Measurements from ENCODE around the gene NTF3. TPM values are rescaled to one million over a fixed set of nuclear protein-coding genes. Genes with fewer than 3 reads are reported as not detected.
A peak's percentile ranks its signal among the peaks of the same experiment; 100 is the strongest.

NTF3 gene
- total RNA-seq, 1 donor from 2014 or later: 1.2 TPM

GRCh38 chr12:5521456-5522325 is 89.8 kb downstream of the NTF3 start:
- Histone ChIP-seq H3K27me3 (ENCODE audit: low read depth) (no peaks in the 10 kb centered on the region), H3K27ac (no peak overlapping the region), H3K4me3 (no peak overlapping the region), H3K9me3 (no peaks in the 10 kb centered on the region), H3K4me1 (no peaks in the 10 kb centered on the region), H3K36me3 (no peaks in the 10 kb centered on the region)
- intact Hi-C loops (cut with DNase I): no loop called here
- no peak for TF ChIP-seq CTCF (IDR thresholded peaks at IDR 0.05)
- ATAC-seq: no peak
- no peak for DNase-seq

GRCh38 chr12:5522432-5523335 is 90.8 kb downstream of the NTF3 start:
- Histone ChIP-seq H3K27ac (no peak overlapping the region), H3K4me1 (no peaks in the 10 kb centered on the region), H3K27me3 (ENCODE audit: low read depth) (no peaks in the 10 kb centered on the region), H3K4me3 (no peak overlapping the region), H3K36me3 (no peaks in the 10 kb centered on the region), H3K9me3 (no peaks in the 10 kb centered on the region)
- TF ChIP-seq CTCF (IDR thresholded peaks at IDR 0.05): no peak
- intact Hi-C loops (cut with DNase I): no loop called here
- ATAC-seq: peak; percentile 9 to 29
- DNase-seq: no peak

- intact Hi-C loops (cut with DNase I): no loop called here
- ATAC-seq (no peak), DNase-seq (no peak)
- H3K27ac ChIP-seq: no peak overlapping the region
- no peaks in the 10 kb centered on the region for H3K9me3 ChIP-seq
- no peaks in the 10 kb centered on the region for H3K27me3 ChIP-seq (ENCODE audit: low read depth)
- no peaks in the 10 kb centered on the region for H3K4me1 ChIP-seq
- TF ChIP-seq CTCF (IDR thresholded peaks at IDR 0.05): no peak
- H3K36me3 ChIP-seq: no peaks in the 10 kb centered on the region
- H3K4me3 ChIP-seq: no peak overlapping the region
Measured at GRCh38 chr12:5523396-5524115, 91.6 kb downstream of the NTF3 start.

GRCh38 chr12:5524116-5524768 is 92.3 kb downstream of the NTF3 start:
- intact Hi-C loops (cut with DNase I): no loop called here
- Histone ChIP-seq H3K9me3 (no peaks in the 10 kb centered on the region), H3K4me1 (no peaks in the 10 kb centered on the region), H3K36me3 (no peaks in the 10 kb centered on the region), H3K27ac (no peak overlapping the region), H3K4me3 (no peak overlapping the region), H3K27me3 (ENCODE audit: low read depth) (no peaks in the 10 kb centered on the region)
- TF ChIP-seq CTCF (IDR thresholded peaks at IDR 0.05): no peak
- ATAC-seq (no peak), DNase-seq (no peak)
